CD14-positive monocyte (primary cell): ENCODE measurements around the gene WFS1. TPM values are rescaled to one million over a fixed set of nuclear protein-coding genes. Genes with fewer than 3 reads are reported as not detected.

ENCODE experiments used
- DNase-seq, 3 donors: peaks; one replicate each; pipeline ENCODE4 v3.0.0-alpha.2; 2011 to 2022
- H2AFZ ChIP-seq: 2 replicates; pipeline ENCODE4 v1.6.0; 2012; ENCODE audit warnings: mild to moderate bottlenecking, low read depth, low read length, inconsistent platforms; ENCODE audit not compliant: insufficient read depth, poor library complexity, severe bottlenecking
- H3K27ac ChIP-seq, 2 donors: 1 replicate in 1 of 2; 2 replicates in 1 of 2; pipeline ENCODE4 v1.5.1; 2012 to 2013; ENCODE audit warnings: low read length in 2 of 2, control low read depth in 1 of 2, inconsistent platforms in 1 of 2, low read depth in 1 of 2, mild to moderate bottlenecking in 1 of 2
- H3K27me3 ChIP-seq, 2 donors: one replicate each; pipeline versions ENCODE4 v1.6.0 to v1.6.1; 2011 to 2013; ENCODE audit warnings: low read length in 2 of 2; ENCODE audit not compliant: control insufficient read depth in 2 of 2, insufficient read depth in 2 of 2
- H3K36me3 ChIP-seq, 2 donors: replicated peaks in 1 of 2; 1 replicate in 1 of 2; 2 replicates in 1 of 2; pipeline versions ENCODE4 v1.5.1 to v1.6.1; 2012 to 2013; ENCODE audit warnings: low read length in 2 of 2, control low read depth in 1 of 2, inconsistent platforms in 1 of 2, mild to moderate bottlenecking in 1 of 2; ENCODE audit not compliant: insufficient read depth in 2 of 2, control insufficient read depth in 1 of 2
- H3K4me1 ChIP-seq, 2 donors: 1 replicate in 1 of 2; 2 replicates in 1 of 2; pipeline versions ENCODE4 v1.5.1 to v1.6.1; 2012 to 2013; ENCODE audit warnings: low read length in 2 of 2, control low read depth in 1 of 2, inconsistent platforms in 1 of 2, mild to moderate bottlenecking in 1 of 2, moderate library complexity in 1 of 2; ENCODE audit not compliant: insufficient read depth in 2 of 2, control insufficient read depth in 1 of 2
- H3K4me2 ChIP-seq: replicated peaks from 2 replicates; pipeline ENCODE3; 2012; ENCODE audit warnings: low read length, moderate library complexity, mild to moderate bottlenecking; ENCODE audit not compliant: poor library complexity, severe bottlenecking; ENCODE audit errors: extremely low read depth
- H3K4me3 ChIP-seq, 3 experiments: fragments of 200-600 bp in 1 of 3; sonication (generic) in 1 of 3; replicated peaks in 1 of 3; 1 replicate in 2 of 3; 2 replicates in 1 of 3; pipeline ENCODE4 v1.5.1; 2011 to 2013; ENCODE audit warnings: low read length in 3 of 3, mild to moderate bottlenecking in 3 of 3, control low read depth in 2 of 3, low read depth in 2 of 3, inconsistent platforms in 1 of 3, moderate library complexity in 1 of 3
- H3K79me2 ChIP-seq: 2 replicates; pipeline ENCODE4 v1.6.0; 2012; ENCODE audit warnings: mild to moderate bottlenecking, control low read depth, inconsistent platforms, low read length, moderate library complexity; ENCODE audit not compliant: insufficient read depth
- H3K9ac ChIP-seq: 2 replicates; pipeline ENCODE4 v1.6.0; 2017; ENCODE audit warnings: low read length, mild to moderate bottlenecking; ENCODE audit not compliant: insufficient read depth, poor library complexity, severe bottlenecking
- H3K9me3 ChIP-seq, 2 donors: replicated peaks in 1 of 2; 1 replicate in 1 of 2; 2 replicates in 1 of 2; pipeline versions ENCODE4 v1.5.1 to v1.6.1; 2012 to 2013; ENCODE audit warnings: low read length in 2 of 2, control low read depth in 1 of 2; ENCODE audit not compliant: control insufficient read depth in 1 of 2, insufficient read depth in 1 of 2
- H4K20me1 ChIP-seq: 2 replicates; pipeline ENCODE4 v1.6.0; 2012; ENCODE audit warnings: mild to moderate bottlenecking, low read length, control low read depth, moderate library complexity; ENCODE audit not compliant: insufficient read depth
- H3K27ac Mint-ChIP-seq, 7 donors: one replicate each; pipeline ENCODE4 v1.8.0; 2020; ENCODE audit warnings: mild to moderate bottlenecking in 7 of 7, mixed read lengths in 7 of 7, moderate library complexity in 6 of 7, inconsistent platforms in 2 of 7
- H3K27me3 Mint-ChIP-seq, 3 donors: one replicate each; pipeline ENCODE4 v1.8.0; 2021 to 2022; ENCODE audit warnings: low read depth in 3 of 3, mild to moderate bottlenecking in 3 of 3, mixed read lengths in 3 of 3, moderate library complexity in 3 of 3, inconsistent platforms in 1 of 3
- H3K36me3 Mint-ChIP-seq, 2 donors: one replicate each; pipeline ENCODE4 v1.8.0; 2020; ENCODE audit warnings: mixed read lengths in 2 of 2, inconsistent platforms in 1 of 2, mild to moderate bottlenecking in 1 of 2
- H3K4me1 Mint-ChIP-seq: one replicate; pipeline ENCODE4 v1.8.0; 2020; ENCODE audit warnings: mild to moderate bottlenecking, mixed read lengths
- H3K4me3 Mint-ChIP-seq, 2 donors: one replicate each; pipeline ENCODE4 v1.8.0; 2020; ENCODE audit warnings: mild to moderate bottlenecking in 2 of 2, mixed read lengths in 2 of 2, moderate library complexity in 1 of 2
- H3K9me3 Mint-ChIP-seq, 7 donors: one replicate each; pipeline ENCODE4 v1.8.0; 2020 to 2022; ENCODE audit warnings: mixed read lengths in 7 of 7, mild to moderate bottlenecking in 6 of 7, moderate library complexity in 6 of 7, inconsistent platforms in 2 of 7
- CTCF ChIP-seq: fragments of 200-600 bp; IDR thresholded peaks from one replicate; pipeline ENCODE4 v1.8.0; 2022; ENCODE audit warnings: antibody characterized with exemption, mild to moderate bottlenecking
- WGBS: methylation state at CpG from one replicate; pipeline ENCODE4 v1.1.5; 2013; ENCODE audit warnings: missing lambda C conversion rate; ENCODE audit not compliant: insufficient coverage; 5-methylcytosine and 5-hydroxymethylcytosine counted together
- intact Hi-C, 2 donors: fragments of 100-400 bp; cut with micrococcal nuclease; formaldehyde crosslinking; loops; one replicate each; pipeline versions ENCODE4 v1.15.0 to v1.15.1; 2023
- polyA plus RNA-seq, 3 donors: library from polyadenylated mRNA; depleted of rRNA in 1 of 3; unstranded in 2 of 3; stranded (reverse) in 1 of 3; fragments of 300-500 nt in 2 of 3; fragments of >200 nt in 1 of 3; fragmentation: Illumina TruSeq in 2 of 3; gene quantifications; 1 replicate in 2 of 3; 2 replicates in 1 of 3; pipeline ENCODE4 v1.2.3, GENCODE V29; 2012 to 2021

Gene WFS1
- polyA plus RNA-seq, 3 donors, result 0.39 to 1.8 (median 0.93) TPM

- peak overlapping the region in 1 of 2 donors; percentile 77 for H3K4me3 Mint-ChIP-seq
- WGBS, result 19% methylated on average over 76 of the region's 84 CpGs
- peaks cover 2% of the 10 kb centered on the region for H3K4me1 Mint-ChIP-seq
- Histone ChIP-seq H2AFZ (no peak overlapping the region), H3K9ac (no peak overlapping the region), H3K4me1 (no peaks in the 10 kb centered on the region), H3K27ac (no peak overlapping the region), H4K20me1 (no peaks in the 10 kb centered on the region), H3K4me3 (no peak overlapping the region), H3K9me3 (peaks cover 10 to 22% of the 10 kb centered on the region in 2 donors), H3K4me2 (no peak overlapping the region), H3K27me3 (peaks cover 33 to 34% of the 10 kb centered on the region in 2 donors), H3K36me3 (no peaks in the 10 kb centered on the region), H3K79me2 (no peaks in the 10 kb centered on the region)
- TF ChIP-seq CTCF, result no peak
- DNase-seq, result no peak
- intact Hi-C loops, result no loop called here
- H3K36me3 Mint-ChIP-seq, result peaks cover 3 to 8% of the 10 kb centered on the region in 2 donors
- H3K27me3 Mint-ChIP-seq, result peaks cover 20 to 43% (median 30%) of the 10 kb centered on the region in 3 donors
- no peak overlapping the region for H3K27ac Mint-ChIP-seq
- peaks cover 5 to 18% (median 15%) of the 10 kb centered on the region in 7 donors for H3K9me3 Mint-ChIP-seq
Measured at GRCh38 chr4:6221851-6222760, 47.5 kb upstream of the WFS1 start.

- intact Hi-C loops, result no loop called here
- no peak for DNase-seq
- H3K9ac ChIP-seq, result no peak overlapping the region
- Mint-ChIP-seq H3K27ac (no peak overlapping the region), H3K36me3 (peaks cover 3 to 8% of the 10 kb centered on the region in 2 donors), H3K9me3 (peaks cover 5 to 18% (median 15%) of the 10 kb centered on the region in 7 donors), H3K4me1 (peaks cover 2% of the 10 kb centered on the region), H3K27me3 (peaks cover 20 to 43% (median 30%) of the 10 kb centered on the region in 3 donors), H3K4me3 (peak overlapping the region in 1 of 2 donors; percentile 77)
- H3K4me2 ChIP-seq, result no peak overlapping the region
- H4K20me1 ChIP-seq, result no peaks in the 10 kb centered on the region
- no peak overlapping the region for H3K4me3 ChIP-seq
- peaks cover 33 to 34% of the 10 kb centered on the region in 2 donors for H3K27me3 ChIP-seq
- no peaks in the 10 kb centered on the region for H3K4me1 ChIP-seq
- 80% methylated on average over 2 of the region's 10 CpGs for WGBS
- no peak overlapping the region for H2AFZ ChIP-seq
- no peaks in the 10 kb centered on the region for H3K36me3 ChIP-seq
- TF ChIP-seq CTCF, result no peak
- no peaks in the 10 kb centered on the region for H3K79me2 ChIP-seq
- H3K9me3 ChIP-seq, result peaks cover 10 to 22% of the 10 kb centered on the region in 2 donors
- no peak overlapping the region for H3K27ac ChIP-seq
Measured at GRCh38 chr4:6222761-6223292, 46.8 kb upstream of the WFS1 start.
